ENCODE measurements around the gene SOBP.

The SOBP gene

DNA sequence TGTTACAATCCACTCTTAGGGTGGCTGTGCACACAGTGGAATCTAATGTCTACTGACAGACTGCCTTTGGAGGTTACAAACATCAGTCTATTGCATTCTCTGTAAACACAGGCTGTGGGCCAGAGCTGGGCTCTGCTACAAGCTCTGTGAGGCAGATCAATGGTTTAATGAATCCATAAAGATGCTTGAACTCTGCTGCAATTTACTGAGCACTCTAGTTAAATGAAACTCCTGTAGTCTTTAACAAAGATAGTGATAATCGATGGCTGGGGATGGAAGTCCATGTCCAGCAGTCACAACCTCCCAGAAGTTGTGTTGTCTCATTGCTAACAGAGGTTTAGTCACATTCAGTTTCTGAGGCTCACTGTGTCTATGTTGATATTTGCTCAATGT is 50.5 kb downstream of the SOBP start:
- TF ChIP-seq ZC3H10 (CRISPR knock-in tag; IDR thresholded peaks at IDR 0.05) (no peak), PPARA (CRISPR knock-in tag; IDR thresholded peaks at IDR 0.05; ENCODE audit: borderline replicate concordance) (no peak), TOX (CRISPR knock-in tag; IDR thresholded peaks at IDR 0.05; ENCODE audit: borderline replicate concordance) (no peak), GLIS3 (CRISPR knock-in tag; IDR thresholded peaks at IDR 0.05) (no peak)
- ATAC-seq, result no peak

DNA sequence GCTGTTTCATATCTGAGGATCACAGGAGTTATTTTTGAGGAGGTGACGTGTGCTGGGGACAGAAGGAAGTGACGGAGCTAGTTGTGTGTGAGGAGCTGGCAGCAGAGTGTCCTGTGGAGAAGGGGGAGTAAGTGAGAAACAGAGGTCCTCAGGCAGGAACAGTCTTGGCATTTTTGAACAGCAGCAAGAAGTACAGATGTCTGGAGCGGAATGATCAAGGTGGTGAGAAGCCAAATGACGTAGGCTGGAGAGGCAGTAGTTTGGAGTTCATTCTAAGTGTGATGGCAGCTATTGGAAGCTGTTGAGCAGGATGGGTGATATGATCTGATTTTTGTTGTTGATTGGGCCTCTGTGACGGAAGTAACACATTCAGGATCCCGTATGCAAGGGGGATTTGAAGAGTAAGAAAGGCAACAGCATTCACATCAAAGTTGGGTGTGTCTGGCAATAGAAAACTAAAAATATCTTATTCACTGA is 52.3 kb downstream of the SOBP start:
- TF ChIP-seq SNAI2 (CRISPR knock-in tag; IDR thresholded peaks at IDR 0.05), result no peak
- no peak for TF ChIP-seq GLIS3 (CRISPR knock-in tag; IDR thresholded peaks at IDR 0.05)
- TF ChIP-seq, protein P1, sequence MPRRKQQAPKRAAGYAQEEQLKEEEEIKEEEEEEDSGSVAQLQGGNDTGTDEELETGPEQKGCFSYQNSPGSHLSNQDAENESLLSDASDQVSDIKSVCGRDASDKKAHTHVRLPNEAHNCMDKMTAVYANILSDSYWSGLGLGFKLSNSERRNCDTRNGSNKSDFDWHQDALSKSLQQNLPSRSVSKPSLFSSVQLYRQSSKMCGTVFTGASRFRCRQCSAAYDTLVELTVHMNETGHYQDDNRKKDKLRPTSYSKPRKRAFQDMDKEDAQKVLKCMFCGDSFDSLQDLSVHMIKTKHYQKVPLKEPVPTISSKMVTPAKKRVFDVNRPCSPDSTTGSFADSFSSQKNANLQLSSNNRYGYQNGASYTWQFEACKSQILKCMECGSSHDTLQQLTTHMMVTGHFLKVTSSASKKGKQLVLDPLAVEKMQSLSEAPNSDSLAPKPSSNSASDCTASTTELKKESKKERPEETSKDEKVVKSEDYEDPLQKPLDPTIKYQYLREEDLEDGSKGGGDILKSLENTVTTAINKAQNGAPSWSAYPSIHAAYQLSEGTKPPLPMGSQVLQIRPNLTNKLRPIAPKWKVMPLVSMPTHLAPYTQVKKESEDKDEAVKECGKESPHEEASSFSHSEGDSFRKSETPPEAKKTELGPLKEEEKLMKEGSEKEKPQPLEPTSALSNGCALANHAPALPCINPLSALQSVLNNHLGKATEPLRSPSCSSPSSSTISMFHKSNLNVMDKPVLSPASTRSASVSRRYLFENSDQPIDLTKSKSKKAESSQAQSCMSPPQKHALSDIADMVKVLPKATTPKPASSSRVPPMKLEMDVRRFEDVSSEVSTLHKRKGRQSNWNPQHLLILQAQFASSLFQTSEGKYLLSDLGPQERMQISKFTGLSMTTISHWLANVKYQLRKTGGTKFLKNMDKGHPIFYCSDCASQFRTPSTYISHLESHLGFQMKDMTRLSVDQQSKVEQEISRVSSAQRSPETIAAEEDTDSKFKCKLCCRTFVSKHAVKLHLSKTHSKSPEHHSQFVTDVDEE (CRISPR knock-in tag; IDR thresholded peaks at IDR 0.05), result no peak
- no peak for TF ChIP-seq TCF4 (CRISPR knock-in tag; IDR thresholded peaks at IDR 0.05; ENCODE audit: borderline replicate concordance)
- TF ChIP-seq, protein P2, sequence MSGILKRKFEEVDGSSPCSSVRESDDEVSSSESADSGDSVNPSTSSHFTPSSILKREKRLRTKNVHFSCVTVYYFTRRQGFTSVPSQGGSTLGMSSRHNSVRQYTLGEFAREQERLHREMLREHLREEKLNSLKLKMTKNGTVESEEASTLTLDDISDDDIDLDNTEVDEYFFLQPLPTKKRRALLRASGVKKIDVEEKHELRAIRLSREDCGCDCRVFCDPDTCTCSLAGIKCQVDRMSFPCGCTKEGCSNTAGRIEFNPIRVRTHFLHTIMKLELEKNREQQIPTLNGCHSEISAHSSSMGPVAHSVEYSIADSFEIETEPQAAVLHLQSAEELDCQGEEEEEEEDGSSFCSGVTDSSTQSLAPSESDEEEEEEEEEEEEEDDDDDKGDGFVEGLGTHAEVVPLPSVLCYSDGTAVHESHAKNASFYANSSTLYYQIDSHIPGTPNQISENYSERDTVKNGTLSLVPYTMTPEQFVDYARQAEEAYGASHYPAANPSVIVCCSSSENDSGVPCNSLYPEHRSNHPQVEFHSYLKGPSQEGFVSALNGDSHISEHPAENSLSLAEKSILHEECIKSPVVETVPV (CRISPR knock-in tag; IDR thresholded peaks at IDR 0.05), result no peak
- no peak for TF ChIP-seq ZNF70 (CRISPR knock-in tag; IDR thresholded peaks at IDR 0.05)
- no peak for ATAC-seq

DNA sequence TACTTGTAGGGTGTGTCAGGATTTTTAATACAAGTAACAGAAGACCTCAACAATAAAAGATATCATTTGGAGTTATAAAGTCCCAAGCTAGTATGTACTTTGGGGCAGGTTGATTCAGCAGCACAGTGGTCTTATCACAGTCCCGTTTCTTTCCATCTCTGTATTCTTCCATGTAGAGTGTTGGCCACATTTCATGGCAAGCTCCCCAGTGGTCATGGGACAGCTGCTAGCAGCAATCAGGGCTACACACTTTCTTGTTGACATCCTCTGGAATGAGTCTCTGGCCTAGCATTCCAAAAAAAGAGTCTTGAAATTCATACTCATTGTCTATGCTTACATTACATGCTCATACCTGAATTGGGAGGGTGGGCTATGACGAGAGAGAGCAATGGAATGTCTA is 53.2 kb downstream of the SOBP start:
- no peak for ATAC-seq

GRCh38 chr6:107543567-107543966 is 53.6 kb downstream of the SOBP start:
- ATAC-seq, result no peak
- TF ChIP-seq RARB (CRISPR knock-in tag; IDR thresholded peaks at IDR 0.05) (no peak), POU6F1 (CRISPR knock-in tag; IDR thresholded peaks at IDR 0.05; ENCODE audit: borderline replicate concordance, low read depth) (no peak), ZC3H10 (CRISPR knock-in tag; IDR thresholded peaks at IDR 0.05) (no peak), PPARA (CRISPR knock-in tag; IDR thresholded peaks at IDR 0.05; ENCODE audit: borderline replicate concordance) (no peak), ZNF8 (CRISPR knock-in tag; IDR thresholded peaks at IDR 0.05) (no peak), ZNF70 (CRISPR knock-in tag; IDR thresholded peaks at IDR 0.05) (no peak), ZFP30 (CRISPR knock-in tag; IDR thresholded peaks at IDR 0.05) (no peak), CSDC2 (CRISPR knock-in tag; IDR thresholded peaks at IDR 0.05) (no peak)
- TF ChIP-seq, protein P1 (CRISPR knock-in tag; IDR thresholded peaks at IDR 0.05), result no peak
- TF ChIP-seq, protein P2 (CRISPR knock-in tag; IDR thresholded peaks at IDR 0.05), result no peak

More for the DNA sequence above, 53.2 kb downstream of the SOBP start:
- TF ChIP-seq POU6F1 (CRISPR knock-in tag; IDR thresholded peaks at IDR 0.05; ENCODE audit: borderline replicate concordance, low read depth) (no peak), ZNF8 (CRISPR knock-in tag; IDR thresholded peaks at IDR 0.05) (no peak), CSDC2 (CRISPR knock-in tag; IDR thresholded peaks at IDR 0.05) (no peak), ZC3H10 (CRISPR knock-in tag; IDR thresholded peaks at IDR 0.05) (no peak), TCF4 (CRISPR knock-in tag; IDR thresholded peaks at IDR 0.05; ENCODE audit: borderline replicate concordance) (no peak), RARB (CRISPR knock-in tag; IDR thresholded peaks at IDR 0.05) (no peak), ISL1 (CRISPR knock-in tag; IDR thresholded peaks at IDR 0.05) (no peak), ZNF70 (CRISPR knock-in tag; IDR thresholded peaks at IDR 0.05) (no peak)
- TF ChIP-seq, protein P3, sequence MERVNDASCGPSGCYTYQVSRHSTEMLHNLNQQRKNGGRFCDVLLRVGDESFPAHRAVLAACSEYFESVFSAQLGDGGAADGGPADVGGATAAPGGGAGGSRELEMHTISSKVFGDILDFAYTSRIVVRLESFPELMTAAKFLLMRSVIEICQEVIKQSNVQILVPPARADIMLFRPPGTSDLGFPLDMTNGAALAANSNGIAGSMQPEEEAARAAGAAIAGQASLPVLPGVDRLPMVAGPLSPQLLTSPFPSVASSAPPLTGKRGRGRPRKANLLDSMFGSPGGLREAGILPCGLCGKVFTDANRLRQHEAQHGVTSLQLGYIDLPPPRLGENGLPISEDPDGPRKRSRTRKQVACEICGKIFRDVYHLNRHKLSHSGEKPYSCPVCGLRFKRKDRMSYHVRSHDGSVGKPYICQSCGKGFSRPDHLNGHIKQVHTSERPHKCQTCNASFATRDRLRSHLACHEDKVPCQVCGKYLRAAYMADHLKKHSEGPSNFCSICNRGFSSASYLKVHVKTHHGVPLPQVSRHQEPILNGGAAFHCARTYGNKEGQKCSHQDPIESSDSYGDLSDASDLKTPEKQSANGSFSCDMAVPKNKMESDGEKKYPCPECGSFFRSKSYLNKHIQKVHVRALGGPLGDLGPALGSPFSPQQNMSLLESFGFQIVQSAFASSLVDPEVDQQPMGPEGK (CRISPR knock-in tag; IDR thresholded peaks at IDR 0.05; ENCODE audit: borderline replicate concordance), result no peak

Measured in SK-N-SH treated with all-trans-retinoic acid at 6 μM for 48 hours (cell line).